Peyer's patch (tissue), 4 donors: ENCODE data around the gene ENTPD6.

Source experiments
- POLR2A ChIP-seq, 2 donors: fragments of 450-650 bp; IDR thresholded peaks; one replicate each; pipeline ENCODE4 v1.5.1; 2017; ENCODE audit warnings: antibody characterized with exemption in 2 of 2, mild to moderate bottlenecking in 2 of 2, moderate library complexity in 2 of 2
- TF ChIP-seq, protein P1 (sequence below), 6 experiments: fragments of 450-650 bp in 4 of 6; fragments of 200-600 bp in 2 of 6; sonication (generic) in 1 of 6; IDR thresholded peaks; one replicate each; pipeline ENCODE4 v1.5.1; 2017 to 2019; ENCODE audit warnings: antibody characterized with exemption in 6 of 6, mild to moderate bottlenecking in 3 of 6, moderate library complexity in 1 of 6

DNA sequence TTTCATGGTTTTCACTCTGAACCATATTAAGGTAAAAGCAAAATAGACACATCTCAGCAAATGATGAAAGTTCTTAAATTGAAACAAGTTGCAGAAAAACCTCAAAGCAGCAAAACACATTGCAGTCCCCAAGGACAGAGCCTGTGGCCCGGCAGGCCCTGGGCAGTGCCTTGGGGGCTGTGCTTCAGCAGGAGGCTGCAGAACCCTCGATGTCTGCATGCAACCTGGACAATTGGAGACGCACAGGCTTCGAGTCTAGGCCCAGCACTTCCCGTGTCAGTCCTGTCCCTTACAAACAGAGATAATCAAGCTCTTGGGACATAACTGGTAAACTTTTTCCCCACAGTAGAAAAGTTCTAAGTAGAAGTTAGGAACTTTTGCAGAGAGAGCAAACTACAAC, 61.6 kb downstream of the ENTPD6 start:
- TF ChIP-seq POLR2A (IDR thresholded peaks at IDR 0.05), result no peak
- TF ChIP-seq, protein P1, sequence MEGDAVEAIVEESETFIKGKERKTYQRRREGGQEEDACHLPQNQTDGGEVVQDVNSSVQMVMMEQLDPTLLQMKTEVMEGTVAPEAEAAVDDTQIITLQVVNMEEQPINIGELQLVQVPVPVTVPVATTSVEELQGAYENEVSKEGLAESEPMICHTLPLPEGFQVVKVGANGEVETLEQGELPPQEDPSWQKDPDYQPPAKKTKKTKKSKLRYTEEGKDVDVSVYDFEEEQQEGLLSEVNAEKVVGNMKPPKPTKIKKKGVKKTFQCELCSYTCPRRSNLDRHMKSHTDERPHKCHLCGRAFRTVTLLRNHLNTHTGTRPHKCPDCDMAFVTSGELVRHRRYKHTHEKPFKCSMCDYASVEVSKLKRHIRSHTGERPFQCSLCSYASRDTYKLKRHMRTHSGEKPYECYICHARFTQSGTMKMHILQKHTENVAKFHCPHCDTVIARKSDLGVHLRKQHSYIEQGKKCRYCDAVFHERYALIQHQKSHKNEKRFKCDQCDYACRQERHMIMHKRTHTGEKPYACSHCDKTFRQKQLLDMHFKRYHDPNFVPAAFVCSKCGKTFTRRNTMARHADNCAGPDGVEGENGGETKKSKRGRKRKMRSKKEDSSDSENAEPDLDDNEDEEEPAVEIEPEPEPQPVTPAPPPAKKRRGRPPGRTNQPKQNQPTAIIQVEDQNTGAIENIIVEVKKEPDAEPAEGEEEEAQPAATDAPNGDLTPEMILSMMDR (IDR thresholded peaks at IDR 0.05), result no peak
